CD4-positive, alpha-beta T cell treated with Interleukin-21 for 1 hour (primary cell): ENCODE measurements around the gene ARL11.

ENCODE experiments used
- DNase-seq: peaks from one replicate; pipeline ENCODE4 v3.0.0-alpha.2; 2020

The ARL11 gene

DNA sequence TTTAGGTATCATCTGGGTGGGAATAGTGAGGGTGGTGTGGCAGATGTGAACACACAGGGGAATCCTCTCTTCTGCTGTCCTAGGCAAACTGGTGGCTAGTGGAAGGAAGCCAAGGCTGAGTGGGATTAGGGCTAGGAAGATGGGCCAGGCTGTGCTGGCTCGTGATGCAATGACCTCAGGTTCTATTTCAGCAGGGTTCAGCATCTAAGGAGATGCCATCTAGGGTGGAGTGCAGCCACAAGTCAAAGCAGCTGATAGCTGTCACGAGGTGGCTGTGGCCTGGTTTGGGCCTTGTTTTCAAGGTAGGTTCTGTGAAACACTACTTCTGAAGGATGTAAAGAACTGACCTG is 21.6 kb downstream of the ARL11 start:
- no peak for DNase-seq

DNA sequence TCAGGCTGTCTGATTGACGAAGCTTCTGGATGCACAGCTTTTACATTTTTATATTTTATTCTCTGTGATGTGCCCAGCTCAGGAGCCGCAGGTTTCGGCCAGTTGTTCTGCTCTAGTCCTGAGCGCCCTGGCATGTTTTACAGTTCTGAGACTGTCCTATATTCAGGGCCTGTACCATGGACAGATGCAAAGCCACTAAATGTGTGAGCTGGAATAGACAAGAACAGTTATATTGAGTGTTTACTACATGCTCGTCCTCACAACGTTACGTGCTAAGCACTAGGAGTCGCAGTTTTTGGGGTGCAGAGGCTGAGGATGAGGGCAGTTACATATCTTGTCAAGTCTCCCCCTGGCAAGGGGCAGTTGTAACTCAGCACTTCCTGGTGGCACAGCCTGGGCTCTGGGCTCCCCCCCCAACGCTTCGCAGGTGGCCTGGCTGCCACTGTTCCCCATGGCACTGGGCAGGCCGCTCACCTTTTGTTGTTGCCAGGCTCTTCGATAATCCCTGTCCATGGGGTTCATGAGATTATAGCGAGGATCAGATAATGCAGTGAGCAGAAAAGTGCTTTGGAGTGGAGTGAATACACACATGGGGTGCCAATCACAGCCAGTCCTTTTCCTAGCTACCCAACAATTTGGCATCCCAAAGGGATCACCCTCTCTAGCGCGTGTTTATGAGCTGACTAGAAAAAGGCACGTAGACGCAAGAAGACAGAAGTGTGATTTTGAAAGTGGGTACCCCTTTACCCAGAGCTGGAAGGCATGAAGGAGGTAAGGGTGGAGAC is 23.5 kb downstream of the ARL11 start:
- no peak for DNase-seq

DNA sequence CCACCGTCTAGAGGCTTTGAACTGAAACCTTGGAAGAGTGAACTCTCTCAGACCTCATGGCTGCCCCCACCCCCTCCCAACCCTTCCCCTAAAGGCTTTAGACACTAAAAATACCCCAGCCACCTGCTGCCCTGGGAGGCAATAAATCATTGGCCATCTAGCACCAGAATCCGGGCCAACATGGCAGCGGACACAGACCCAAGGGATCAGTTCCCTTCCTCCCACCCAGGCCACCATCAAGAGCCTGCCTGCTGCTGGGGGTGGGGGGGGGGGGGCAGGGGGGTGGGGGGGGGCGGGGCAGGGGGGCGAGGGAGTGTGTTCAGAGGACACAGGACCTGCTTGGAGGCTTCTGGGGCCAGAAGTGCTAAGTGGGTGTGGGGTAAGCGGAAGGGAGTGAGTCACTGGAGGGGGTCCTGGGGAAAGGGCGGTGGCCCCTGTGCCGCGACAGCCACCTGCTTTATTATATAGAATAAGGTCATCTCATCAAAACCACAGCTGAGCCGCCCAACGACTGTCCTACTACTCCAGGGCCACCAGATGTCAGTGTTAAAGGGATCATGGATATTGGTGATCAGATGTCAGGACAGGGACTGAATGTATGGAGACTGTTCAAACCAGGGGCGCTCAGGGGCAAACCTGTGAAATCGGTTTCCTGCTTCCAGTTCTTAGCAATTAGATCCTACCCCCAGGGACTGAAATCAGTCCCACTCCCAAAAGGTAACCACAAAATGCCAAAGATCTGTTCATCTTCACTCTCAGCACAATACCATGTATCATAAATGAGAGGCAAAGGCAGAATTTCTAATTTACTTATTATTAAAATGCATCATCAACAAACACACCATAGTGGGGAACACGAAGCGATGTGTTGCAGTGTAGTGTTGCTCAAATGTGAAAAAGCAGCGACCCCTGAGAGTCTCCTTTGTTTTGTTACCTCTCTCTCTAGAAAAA is 24.3 kb downstream of the ARL11 start:
- peak; percentile 19 for DNase-seq

- DNase-seq, result no peak
Observed at GRCh38 chr13:49653478-49653877, 25.2 kb downstream of the ARL11 start.

DNA sequence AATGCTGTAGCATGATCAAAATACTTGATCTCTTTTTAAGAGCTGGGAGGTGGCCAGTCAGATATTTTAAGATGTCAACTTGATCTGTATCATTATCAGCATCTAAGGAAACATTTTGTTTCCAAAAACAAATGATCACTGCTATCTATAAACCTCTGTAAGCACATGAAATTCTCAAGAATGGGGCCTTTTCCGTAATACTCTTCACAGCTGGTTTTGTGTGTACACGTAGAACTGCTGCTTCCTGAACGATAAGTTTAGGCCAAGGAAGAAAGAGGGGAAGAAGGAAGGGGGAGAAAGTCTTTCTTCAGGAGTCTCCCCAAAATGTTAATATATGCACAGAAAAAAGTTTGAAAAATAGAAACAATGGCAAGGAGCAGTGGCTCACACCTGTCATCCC is 25.7 kb downstream of the ARL11 start:
- DNase-seq, result no peak

DNA sequence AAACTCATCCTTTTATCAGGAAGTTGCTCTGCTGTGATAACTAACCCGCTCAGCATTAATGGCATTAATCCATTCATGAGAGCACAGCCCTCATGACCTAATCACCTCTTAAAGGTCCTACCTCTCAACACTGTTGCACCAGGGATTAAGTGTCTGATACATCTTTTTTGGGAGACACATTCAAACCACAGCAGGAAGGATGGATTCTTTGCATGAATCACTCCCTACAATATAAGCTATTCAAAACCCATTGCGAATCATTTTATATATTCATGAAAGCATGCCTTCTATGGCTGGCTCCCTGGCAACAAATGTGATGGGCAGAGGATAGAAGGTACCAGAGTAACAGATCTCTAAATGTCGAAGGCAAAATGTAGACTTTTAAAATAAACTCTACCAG is 27.6 kb downstream of the ARL11 start:
- no peak for DNase-seq

DNA sequence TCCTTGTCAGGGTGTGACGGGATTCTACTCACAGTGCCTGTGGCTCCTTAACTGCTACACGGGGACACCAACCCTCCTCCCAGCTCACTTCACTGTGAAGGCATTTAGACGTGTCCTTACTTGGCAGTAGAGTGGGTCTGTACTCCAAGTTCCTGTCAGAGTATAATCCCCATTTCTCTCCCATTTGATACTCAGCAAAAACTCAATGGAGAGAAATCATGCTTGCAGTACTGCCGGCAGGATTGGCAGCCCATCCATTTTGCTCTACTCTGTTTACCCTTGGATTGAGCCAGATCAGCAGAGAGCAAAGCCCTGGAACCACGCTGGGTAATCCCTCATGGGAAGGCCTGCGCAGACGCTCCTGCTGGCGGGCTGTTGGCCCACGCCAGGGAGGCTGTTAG is 28.9 kb downstream of the ARL11 start:
- DNase-seq, result no peak

- no peak for DNase-seq
Observed at GRCh38 chr13:49664606-49665005, 36.3 kb downstream of the ARL11 start.

DNA sequence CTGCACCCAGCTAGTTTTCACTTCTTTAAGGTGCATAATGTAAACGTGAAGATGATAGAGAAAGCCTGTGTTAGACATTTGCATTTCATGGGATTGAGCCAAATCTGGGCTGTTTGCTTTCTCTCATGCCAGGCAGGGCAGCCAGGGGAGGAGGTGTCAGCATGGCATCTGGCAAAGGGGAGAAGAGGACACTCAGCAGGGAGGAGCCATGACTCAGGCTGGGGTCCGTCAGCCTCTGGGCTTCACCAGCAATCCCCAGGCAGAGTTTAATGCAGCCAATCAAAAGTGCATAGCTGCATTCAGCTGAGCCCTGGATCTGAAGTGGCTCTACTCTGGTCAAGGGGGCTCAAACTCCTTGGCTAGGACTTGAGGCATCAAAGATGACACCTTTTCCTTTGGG is 39.5 kb downstream of the ARL11 start:
- DNase-seq, result no peak

DNA sequence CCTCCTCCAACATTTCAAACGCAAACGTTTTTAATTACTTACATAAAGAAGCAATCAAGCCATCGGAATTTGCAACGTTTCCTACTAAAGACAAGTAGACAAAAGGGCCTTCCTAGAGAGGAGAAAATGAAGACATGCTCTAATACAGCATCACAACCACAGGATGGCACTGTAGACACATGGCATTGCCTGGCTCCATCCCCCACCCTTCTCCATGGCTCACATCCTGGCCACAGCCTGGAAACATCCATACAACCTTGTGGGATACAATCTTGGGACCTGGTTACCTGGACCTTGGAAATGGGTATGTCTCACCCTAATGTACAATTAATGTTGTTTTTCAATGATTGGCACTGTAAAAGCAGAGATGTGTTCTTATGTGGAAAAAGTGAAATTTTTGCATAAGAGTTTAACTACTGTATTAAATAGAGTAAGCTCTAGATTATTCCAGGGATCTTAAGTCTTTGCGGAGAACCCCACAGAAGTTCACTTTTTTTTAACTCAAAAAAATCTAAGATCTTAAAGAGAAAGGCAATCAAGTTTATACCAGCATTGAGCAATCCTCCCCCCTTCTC is 41.5 kb downstream of the ARL11 start:
- DNase-seq, result peak; percentile 18

GRCh38 chr13:49670828-49671227 is 42.5 kb downstream of the ARL11 start:
- DNase-seq, result no peak

DNA sequence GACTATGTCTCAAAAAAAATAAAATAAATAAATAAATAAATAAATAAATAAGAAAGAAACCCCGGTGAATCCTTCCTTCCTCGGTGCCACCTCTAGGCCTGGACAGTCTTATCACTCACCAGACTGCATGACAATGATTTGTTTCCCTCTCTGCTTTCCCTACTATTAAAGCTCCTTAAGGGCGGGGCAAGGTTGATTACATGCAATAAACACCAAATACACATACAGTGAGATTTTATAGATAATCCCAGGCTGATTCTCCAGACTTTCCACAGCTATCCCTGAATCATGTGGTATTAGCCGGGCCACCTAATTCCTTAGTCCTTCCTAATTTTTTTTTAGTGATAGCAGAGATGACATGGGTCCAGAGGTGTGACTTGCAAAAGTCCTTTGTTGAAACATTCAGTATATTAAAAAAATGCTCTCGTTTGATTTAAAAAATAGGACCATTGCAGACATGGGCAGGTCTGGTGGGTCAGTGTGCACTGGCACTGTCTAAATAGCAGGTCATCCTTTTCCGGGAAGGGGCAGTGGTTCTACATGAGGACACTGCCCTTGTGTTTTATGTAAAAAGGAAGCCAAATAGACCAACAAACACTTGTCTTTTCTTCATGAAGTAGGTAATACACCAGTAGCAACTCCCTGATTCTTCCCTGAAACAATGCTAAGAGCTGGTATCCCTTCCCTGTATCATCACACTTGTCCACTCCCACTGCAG is 48.4 kb downstream of the ARL11 start:
- no peak for DNase-seq

DNA sequence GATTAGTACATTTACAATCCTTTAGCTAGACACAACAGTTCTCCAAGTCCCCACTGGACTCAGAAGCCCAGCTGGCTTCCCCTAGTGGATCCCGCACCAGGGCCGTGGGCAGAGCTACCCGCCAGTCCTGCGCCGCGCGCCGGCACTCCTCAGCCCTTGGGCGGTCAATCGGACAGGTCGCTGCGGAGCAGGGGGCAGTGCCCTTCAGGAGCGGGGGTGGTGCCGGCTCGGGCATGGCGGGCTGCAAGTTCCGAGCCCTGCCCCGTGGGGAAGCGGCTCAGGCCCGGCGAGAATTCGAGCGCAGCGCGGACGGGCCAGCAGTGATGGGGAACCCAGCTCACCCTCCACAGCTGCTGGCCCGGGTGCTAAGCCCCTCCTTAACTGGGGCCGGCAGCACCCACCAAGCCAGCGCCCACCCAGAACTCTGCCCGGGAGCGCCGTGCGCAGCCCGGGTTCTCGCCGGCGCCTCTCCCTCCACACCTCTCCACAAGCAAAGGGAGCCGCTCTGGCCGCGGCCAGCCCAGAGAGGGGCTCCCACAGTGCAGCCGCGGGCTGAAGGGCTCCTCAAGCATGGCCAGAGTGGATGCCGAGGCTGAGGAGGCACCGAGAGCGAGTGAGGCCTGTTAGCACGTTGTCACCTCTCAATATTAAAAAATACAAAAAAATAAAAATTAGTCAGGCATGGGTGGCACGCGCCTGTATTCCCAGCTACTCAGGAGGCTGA is 50.0 kb downstream of the ARL11 start:
- DNase-seq, result no peak

DNA sequence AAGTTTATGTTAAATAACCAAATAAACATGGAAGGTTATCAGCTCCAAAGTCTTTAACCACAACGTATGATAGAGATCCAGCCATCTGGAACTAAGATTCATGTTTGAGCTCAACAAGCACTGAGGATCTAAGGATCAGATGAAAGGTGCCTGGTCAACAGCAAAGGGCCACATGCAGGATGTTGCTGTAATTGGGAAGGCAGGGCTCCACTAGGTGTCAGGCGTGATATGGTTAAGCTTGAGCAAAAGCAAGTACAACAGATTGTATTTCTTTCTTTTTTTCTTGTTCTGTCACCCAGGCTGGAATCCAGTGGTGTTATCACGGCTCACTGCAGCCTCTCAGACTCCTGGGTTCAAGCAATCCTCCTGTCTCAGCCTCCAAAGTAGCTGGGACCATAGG is 50.9 kb downstream of the ARL11 start:
- DNase-seq, result peak; percentile 7

GRCh38 chr13:49681842-49682435 is 53.6 kb downstream of the ARL11 start:
- no peak for DNase-seq
